ENCODE measurements around the gene EXOC1L.

Gene EXOC1L, protein sequence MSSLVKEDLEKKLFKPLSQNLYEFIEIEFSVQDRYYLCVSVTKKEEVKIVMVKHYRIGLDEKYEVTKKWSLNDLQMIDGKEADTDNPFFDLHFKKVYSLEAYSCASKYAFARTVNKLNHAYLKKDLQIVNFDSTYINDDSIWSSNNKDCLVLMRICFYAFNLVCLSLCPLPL

DNA sequence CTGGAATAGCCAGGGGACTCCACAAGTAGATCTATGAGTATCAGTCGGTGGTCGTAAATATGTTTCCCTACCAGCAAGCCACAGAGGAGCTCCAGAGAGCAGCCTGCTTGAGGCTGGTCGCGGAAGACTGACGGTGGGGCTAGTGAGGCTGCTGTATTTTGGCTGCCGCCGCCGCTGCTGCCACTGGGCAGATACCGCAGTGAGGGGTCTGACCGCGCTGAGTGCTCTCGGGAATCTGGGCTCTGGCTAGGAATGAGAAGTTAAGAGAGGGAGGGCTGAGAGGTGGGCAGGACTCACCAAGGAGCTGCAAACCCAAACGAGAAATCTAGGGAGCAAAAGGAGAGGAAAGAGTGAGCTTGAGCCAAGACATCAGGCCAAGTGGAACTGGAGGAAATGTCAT lies at the start of gene EXOC1L:
EXOC1L (plus strand) TSS at position 157 of the 400 bp plus-strand sequence; CDS start at position 394, 237 bp downstream.
- FAIRE-seq = no peak
- DNase-seq (ENCODE audit: insufficient read length, low spot score) = no peak

DNA sequence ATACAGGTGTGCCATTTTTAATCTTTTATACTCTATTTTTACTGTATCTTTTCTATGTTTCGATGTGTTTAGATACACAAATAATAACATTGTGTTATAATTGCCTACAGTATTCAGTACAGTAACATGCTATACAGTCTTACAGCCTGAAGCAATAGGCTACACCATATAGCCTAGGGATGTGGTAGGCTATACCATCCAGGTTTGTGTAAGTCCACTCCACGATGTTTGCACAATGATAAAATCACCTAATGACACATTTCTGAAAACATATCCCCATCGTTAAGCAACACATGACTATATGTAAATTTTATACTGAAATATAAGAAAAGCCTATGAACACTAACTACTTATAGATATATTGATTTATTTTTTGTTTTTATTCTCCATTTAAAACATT lies 48.9 kb upstream of the EXOC1L start:
- DNase-seq (ENCODE audit: insufficient read length, low spot score) = no peak
- no peak for FAIRE-seq

DNA sequence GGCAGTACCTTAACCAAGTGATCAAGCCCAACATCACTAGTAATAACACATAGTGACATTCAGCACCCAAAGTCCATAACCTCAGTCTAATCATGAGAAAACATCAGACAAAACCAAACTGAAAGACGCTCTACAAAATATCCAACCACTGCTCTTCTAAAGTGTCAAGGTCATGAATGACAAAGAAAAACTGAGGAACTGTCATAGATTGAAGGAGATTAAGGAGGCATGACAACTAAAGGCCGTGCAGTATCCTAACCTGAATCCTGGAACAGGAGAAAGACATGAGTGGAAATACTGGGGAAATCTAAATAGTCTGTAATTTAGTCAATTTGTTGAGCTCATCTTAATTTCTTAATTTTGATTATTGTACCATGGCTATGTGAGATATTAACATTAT lies 38.2 kb upstream of the EXOC1L start:
- DNase-seq (ENCODE audit: insufficient read length, low spot score) = no peak
- FAIRE-seq = no peak

DNA sequence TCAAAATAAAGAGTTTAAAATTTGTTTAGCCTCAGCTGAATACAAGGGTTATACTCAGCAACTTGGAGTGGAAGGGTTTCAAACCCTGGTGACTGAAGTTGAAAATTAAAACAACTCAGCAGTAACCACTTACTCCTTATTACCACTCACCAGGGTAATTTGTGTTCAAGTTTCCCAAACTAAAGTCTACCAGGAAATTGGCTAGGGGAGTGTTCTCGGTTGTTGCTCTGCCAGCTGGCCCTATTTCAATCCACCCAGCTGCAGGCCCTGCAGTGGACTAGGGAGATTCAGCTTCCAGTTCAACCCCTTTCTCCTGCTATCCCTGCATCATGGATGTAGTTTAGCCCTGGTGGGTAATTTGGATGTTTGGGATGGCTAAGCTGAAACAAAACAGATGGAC lies 37.8 kb upstream of the EXOC1L start:
- FAIRE-seq (no peak), DNase-seq (ENCODE audit: insufficient read length, low spot score) (no peak)

DNA sequence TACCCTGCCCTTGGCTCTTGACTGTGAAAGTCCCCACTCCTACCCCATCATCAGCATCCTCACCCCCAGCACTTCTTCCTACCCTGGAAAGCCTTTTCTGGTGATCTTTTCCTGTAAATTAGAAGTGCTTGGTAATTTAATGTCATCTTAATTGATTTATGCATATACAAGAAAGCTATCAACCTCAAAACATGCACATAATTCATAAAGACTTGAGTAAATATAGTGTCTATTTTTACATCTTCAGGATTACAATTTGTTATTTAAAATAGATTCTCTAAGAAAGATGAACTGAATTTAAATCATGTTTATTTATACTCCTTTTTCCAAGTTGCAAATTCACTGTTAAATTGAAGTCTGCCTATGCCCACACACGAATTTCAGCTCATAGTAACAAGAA lies 36.0 kb upstream of the EXOC1L start:
- no peak for FAIRE-seq
- DNase-seq (ENCODE audit: insufficient read length, low spot score) = no peak

DNA sequence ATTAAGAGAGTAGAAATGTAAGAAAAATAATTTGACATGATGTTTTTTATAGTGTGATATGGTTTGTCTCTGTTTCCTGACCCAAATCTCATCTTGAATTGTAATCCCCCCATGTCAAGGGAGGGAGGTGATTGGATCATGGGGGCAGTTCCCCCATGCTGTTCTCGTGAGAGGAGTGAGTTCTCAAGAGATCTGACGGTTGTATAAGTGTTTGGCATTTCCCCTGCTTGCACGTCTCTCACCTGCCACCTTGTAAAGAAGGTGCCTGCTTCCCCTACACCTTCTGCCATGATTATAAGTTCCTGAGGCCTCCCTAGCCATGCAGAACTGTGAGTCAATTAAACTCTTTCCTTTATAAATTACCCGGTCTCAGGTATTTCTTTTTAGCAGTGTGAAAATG lies 34.8 kb upstream of the EXOC1L start:
- no peak for FAIRE-seq
- no peak for DNase-seq (ENCODE audit: insufficient read length, low spot score)

DNA sequence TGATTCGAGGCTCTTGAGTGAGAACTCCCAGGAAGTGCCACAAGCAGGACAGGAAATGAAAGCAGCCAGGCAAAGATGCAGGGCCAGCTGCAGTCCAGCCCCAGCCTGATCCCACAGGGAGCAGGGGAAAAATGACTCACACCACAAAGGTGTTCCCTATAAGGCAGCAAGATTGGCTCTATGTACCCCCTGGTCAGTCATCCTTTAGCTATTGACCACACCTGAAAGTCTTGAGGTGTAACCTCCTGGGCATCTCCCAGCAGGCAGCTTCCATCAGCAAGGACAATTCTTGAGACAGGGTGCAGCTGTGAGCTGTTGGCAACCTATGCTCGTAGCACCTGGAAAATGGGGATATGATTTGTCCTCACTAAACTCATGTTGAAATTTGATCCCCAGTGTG lies 27.9 kb upstream of the EXOC1L start:
- no peak for DNase-seq (ENCODE audit: insufficient read length, low spot score)

DNA sequence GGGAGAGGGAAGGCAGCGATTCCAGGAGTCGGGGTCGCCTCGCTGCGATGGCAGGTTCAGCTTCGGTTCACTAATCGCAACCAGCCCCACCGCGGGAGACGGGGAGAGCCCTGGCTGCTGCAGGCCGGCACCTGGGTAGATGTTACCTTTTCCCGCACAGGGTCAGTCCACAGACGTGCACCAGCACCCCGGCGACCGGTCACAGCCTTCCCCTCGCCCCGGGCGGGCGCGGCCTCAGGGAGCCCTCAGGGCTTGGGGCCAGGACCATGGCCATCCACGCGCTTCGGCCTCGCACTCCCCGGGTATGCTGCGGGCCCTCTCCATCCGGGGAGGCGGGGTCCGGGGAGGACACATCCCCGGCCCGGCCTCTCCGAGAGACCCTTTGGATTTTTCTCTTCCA lies 26.1 kb upstream of the EXOC1L start:
- no peak for FAIRE-seq

More for the DNA sequence above, 27.9 kb upstream of the EXOC1L start:
- no peak for FAIRE-seq

DNA sequence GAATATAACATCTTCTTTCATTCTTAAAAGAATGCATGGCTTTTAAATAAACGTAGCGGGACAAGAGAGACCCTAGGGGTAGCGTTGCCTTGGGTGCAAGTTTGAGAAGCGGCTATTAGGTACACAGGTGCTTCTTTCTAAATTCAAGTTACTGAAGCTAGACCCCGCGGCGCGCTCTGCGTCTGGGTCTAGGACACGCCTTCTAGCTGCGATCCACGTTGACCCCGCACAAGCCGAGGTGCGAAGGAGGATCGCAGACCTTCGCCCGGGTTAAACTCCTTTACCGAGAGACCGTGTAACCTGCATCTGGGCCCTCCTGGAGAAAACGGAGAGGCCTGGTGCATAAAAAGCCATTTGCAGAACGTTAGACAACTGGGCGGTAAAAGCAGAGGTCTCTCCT lies 25.5 kb upstream of the EXOC1L start:
- no peak for DNase-seq (ENCODE audit: insufficient read length, low spot score)
- no peak for FAIRE-seq

More for the DNA sequence above, 26.1 kb upstream of the EXOC1L start:
- no peak for DNase-seq (ENCODE audit: insufficient read length, low spot score)

DNA sequence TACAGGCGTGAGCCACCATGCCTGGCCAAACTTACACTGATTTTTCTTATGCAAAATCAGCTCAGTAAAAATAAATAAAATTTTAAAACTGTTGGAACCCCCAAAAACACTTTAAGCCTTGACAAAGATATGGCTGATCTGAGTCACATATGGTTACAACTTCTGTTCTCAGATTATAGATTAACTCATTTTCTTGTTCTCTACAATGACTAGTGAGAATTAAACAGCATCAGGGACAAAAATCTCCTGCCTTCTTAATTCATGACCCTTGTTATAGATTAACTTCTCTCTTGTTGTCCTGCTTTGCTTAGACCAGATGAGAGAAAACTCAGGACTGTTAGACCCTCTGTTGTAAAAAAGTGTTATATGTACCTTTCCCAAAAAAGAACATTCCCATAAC lies 24.2 kb upstream of the EXOC1L start:
- FAIRE-seq = no peak
- no peak for DNase-seq (ENCODE audit: insufficient read length, low spot score)

DNA sequence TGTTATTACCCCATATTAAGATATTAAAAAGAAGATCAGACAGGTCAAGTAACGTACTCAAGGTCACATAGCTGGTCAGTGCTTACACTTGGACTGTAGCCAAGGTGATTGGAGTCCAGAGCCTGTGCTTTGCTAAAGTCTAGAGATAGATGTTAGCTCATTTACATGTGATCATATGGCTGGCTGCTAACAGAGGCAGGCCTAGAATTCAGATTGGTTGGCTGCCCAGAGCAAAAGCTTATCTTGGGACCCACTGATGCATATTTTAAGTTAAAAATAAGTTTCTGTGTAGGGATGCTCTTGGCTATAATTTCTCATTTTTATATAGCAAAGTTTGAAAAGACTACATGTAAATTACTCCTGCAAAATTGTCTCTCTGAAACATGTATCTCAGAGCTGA lies 18.1 kb upstream of the EXOC1L start:
- FAIRE-seq (no peak), DNase-seq (ENCODE audit: insufficient read length, low spot score) (no peak)

DNA sequence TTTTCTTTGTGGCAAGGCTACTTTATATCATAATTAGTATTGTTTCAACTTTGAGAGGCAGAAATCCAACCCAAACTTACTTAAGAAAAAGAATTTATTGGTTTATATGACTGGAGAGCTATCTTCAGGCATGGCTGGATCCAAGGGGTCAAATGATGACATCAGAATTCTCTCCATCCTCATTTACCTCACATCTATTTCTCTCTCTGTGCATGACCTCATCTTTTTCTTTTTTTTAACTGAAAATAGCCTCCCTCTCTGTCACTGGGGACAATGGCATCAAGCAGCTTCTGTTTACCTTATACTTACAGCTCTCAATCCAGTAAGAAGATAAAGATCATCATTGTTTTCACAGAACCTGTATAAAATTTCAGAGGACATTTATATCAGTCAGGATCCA lies 12.0 kb upstream of the EXOC1L start:
- no peak for FAIRE-seq
- DNase-seq (ENCODE audit: insufficient read length, low spot score) = no peak

DNA sequence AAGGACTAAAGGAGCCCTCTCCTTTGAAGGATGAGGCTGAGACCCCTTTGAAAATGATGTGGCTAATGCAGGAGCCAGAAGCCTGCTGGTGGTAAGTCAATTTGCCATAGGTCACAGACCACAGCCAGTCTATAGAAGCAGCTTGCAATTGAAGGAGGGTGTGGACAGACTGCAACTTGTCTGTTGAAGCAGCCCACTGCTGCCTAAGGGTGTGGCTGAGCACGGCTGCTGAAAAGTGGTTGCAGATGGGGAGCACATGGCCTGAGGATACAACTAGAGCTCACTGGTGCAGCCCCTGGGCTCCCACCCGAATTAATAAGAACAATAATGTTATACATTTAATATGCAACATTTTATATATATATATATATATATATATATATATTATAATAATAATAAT lies 11.4 kb upstream of the EXOC1L start:
- FAIRE-seq (no peak), DNase-seq (ENCODE audit: insufficient read length, low spot score) (no peak)

DNA sequence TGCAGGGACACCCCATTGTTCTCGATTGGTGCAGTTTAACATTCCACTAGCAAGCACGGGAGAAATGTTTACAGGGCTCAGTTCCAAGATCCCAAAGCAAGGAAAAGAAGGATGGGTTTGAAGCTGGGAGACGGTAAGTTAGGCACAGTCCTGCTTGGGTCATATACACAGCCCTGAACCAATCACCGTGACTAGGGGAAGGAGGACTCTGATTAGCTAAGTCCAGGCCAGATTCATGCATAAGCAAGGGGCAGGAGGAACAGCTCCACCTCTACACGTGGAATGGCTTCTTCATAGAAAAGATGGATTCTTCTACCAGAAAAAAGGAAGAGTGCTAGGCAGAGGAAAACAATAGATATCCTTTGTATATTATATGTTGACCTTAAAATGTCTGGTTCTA lies 11.0 kb upstream of the EXOC1L start:
- DNase-seq (ENCODE audit: insufficient read length, low spot score) = no peak
- FAIRE-seq = no peak

DNA sequence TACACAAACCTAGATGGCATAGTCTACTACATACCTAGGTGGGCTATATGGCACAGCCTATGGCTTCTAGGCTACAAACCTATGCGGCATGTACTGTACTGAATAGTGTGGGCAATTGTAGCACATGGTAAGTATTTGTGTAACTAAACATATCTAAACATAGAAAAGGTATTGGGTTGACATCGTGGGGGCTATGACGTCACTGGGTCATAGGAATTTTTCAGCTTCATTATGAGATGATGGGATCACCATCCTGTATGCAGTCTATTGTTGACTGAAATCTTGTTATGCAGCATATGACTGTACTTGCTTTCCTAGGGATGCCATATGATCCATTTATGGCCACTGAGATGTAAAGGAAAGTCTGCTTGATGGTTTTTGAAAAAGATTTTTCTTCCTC lies 1.9 kb upstream of the EXOC1L start:
- no peak for FAIRE-seq
- no peak for DNase-seq (ENCODE audit: insufficient read length, low spot score)

DNA sequence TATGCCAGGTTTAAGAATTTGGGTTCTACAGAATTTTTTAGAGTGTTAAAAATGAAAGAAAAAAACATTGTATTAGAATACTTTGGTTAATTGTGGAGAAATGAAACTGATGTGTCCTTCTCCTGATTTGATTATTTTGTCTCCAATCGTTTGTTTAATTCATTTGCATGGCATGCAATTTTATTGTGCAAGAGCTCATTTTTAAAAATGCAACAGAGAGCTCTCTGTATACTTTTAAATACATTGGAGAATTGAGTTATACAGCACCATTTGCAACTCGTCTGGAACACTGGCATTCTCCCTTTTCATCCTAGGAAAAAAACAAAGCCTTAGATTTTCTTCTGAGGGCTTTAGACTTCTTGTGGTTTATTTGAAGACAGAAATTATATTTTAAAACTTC lies 689 bp downstream of the EXOC1L start:
- DNase-seq (ENCODE audit: insufficient read length, low spot score) (no peak), FAIRE-seq (no peak)

DNA sequence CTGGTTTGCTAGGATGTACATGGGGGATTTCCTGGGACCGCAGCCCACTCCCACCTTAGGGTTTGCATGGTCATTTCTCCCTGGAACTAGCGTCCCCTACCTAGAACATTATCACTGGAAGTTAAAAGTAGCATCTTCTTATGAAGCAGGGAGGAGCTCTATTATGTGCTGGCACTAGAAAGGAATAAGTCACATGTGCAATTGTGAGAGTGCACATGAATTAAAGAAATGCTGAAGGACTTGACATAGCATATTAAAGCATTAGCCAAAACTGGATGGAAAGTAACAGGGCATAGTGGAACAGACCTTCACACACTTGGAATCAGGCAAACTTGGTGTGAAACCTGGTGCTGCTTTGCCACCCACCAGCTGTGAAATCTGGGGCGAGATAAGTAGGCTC lies 2.7 kb downstream of the EXOC1L start:
- DNase-seq (ENCODE audit: insufficient read length, low spot score) (no peak), FAIRE-seq (no peak)

DNA sequence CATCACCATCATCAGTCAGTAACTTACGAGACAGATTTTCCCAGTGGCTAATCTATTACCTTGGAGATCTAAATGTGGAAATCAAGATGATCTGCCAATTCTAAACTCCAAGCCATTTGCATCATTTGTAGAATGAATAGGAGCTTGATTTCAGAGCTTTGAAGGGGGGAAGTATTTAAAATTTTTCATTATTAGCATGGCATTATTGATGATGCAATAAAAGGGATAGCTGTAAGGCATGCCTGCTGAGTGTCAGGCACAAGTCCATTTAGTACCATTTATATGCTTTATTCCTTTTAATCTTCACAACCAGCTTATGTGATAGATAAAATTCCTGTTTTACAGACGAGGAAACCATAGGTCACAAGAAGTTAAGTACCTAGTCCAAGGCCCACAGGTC lies 5.3 kb downstream of the EXOC1L start:
- DNase-seq (ENCODE audit: insufficient read length, low spot score) (no peak), FAIRE-seq (no peak)

DNA sequence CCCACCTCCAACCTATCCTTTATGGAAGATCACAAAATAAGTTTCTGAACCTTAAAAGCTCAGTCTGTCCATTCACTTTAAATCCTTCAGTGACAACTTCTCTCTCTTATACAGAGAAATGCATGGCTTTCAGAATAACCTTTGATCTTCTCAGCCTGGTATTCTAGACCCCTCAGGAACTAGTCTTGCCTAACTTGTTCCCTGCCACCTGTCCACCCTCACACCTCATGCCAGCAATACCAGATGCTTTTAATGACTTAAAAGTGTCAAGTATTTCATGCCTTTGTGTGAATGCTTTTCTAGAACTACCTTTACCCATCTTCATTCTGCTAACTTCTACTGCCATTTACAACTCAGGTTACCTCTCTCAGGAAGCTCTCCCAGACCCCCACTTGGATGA lies 7.4 kb downstream of the EXOC1L start:
- no peak for FAIRE-seq
- no peak for DNase-seq (ENCODE audit: insufficient read length, low spot score)

DNA sequence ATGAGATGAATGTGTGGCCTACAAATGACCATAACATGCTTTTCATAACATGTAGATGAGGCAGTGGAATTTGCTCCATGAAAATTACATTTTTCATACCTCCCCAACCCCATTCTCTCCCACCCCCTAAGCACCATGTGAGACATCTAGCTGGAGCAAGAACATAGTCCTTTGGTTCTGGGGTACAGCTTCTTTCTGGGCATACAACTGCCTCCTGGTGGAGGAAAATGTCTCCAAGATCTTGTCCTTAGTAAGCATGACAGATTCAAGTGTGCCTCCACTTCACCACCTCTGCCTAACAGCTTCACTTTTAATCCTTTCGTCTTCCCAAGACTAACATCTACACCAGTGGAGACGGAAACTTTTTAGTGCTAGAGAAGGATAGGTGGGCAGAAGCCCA lies 8.0 kb downstream of the EXOC1L start:
- no peak for FAIRE-seq
- DNase-seq (ENCODE audit: insufficient read length, low spot score) = no peak

DNA sequence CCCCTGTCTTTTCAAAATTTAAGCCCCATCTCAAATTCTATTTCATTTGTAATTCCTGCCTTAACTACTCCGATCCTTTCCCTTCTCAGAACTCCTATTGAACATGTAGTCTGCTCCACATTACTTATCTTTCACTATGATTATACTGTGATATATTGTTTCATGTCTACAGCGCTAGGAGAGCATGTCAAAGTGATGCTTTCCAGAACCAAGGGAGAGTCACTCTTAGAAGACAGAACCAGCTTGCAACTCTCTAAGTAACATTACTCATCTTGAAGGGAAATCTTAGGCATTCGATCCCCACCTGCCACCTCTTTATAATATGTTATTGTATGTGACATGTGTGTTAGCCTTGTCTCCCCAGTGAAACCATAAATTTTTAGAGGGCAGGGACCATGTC lies 10.5 kb downstream of the EXOC1L start:
- DNase-seq (ENCODE audit: insufficient read length, low spot score) = no peak
- FAIRE-seq = no peak

DNA sequence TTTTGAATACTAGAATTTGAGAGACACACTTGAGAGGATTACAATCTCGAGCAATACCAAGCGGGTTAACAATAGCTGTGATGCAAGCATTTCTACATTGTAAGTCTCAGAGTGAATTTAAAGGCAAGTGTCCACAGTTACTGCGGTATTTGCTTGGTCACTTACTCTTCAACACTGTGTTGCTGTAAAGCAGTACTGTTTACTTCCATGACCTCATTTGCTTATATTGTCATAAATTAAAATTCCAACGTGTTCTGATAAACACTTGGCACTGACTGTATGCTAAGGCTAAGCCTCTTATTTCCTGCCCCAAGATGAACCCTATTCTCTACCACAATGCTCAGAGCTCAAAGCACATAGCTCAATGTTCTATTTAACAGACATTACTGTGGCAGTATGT lies 11.1 kb downstream of the EXOC1L start:
- no peak for DNase-seq (ENCODE audit: insufficient read length, low spot score)
- FAIRE-seq = no peak

DNA sequence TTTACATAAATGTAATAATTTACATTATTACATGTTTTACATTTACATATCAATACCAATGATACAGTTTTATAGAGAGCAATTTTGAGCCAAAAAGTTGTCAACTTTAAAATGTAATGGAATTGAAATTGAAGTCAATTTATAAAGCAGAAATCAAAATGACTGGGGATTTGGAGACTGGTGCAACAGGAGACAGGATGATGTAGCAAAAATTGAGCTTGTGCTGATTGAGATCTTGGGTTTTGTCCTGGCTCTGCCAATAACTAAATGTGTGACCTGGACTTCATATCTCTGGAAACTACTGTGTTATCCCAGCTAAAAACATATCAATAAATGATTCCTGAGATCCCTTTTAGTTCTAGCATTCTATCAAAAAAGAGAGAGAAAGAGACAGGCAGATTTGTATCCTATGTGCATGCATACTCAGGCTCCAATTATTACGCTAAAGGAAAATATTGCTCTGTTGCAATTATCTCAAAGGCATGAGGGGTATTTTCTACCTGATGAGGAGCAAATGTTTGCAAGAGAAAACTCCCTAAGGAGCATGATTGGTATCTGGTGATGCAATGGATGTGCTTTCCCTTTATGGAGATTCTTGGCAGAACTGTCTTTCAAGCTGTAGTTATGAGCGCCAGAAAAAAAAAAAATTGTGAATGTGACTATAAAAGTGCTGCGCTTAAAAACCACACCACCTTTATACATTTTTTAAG lies 14.7 kb downstream of the EXOC1L start:
- no peak for FAIRE-seq
- DNase-seq (ENCODE audit: insufficient read length, low spot score) = no peak

Measured in HTR-8/SVneo (cell line).